Measurements from ENCODE around the gene TTLL11.

DNA sequence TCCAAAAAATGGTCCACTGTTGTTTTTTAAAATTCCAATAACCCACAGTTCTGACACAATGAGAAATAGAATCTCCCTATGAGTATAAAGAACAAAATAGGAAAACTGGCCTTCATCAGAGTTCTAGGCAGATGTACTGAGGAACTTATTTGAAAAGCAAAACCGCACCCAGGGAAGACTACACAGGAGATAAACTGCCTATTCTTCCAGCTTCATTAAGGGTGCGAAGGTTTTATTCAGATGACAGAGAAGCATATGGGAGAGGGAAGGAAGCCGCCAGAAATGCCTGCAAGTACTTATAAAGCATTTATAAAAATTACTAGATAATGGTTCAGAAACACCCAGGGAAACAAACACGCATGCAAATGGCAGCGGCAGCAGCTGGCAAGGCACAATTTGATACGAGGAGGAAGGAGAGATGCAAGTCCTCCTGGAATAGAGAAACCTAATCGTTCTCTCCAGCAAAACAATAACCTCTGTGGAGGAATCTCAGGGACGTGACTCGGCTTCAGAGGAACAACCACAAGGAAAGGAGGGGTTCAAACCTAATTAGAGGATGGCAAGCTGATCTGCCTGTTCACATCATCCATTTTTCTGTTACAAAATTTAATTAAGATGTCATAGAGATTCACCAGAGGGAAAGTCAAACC lies 9.0 kb downstream of the TTLL11 start:
- TF ChIP-seq EP300 (IDR thresholded peaks at IDR 0.05) = no peak
- TF ChIP-seq, protein P1, sequence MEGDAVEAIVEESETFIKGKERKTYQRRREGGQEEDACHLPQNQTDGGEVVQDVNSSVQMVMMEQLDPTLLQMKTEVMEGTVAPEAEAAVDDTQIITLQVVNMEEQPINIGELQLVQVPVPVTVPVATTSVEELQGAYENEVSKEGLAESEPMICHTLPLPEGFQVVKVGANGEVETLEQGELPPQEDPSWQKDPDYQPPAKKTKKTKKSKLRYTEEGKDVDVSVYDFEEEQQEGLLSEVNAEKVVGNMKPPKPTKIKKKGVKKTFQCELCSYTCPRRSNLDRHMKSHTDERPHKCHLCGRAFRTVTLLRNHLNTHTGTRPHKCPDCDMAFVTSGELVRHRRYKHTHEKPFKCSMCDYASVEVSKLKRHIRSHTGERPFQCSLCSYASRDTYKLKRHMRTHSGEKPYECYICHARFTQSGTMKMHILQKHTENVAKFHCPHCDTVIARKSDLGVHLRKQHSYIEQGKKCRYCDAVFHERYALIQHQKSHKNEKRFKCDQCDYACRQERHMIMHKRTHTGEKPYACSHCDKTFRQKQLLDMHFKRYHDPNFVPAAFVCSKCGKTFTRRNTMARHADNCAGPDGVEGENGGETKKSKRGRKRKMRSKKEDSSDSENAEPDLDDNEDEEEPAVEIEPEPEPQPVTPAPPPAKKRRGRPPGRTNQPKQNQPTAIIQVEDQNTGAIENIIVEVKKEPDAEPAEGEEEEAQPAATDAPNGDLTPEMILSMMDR (IDR thresholded peaks at IDR 0.05) = no peak
- no peak for TF ChIP-seq POLR2A (IDR thresholded peaks at IDR 0.05)
- no peak for TF ChIP-seq POLR2AphosphoS5 (IDR thresholded peaks at IDR 0.05)

Measured in upper lobe of left lung (tissue), 4 donors.